Body of pancreas (tissue), 4 donors: ENCODE results near the gene ZNG1B.
"Not testable (repeated sequence)": the region's sequence is repeated elsewhere in the genome, so short reads cannot be mapped to it uniquely, and the experiment has no call there.

Source experiments
- POLR2A ChIP-seq, 3 donors: fragments of 450-650 bp; IDR thresholded peaks; one replicate each; pipeline ENCODE4 v1.6.1; 2016; ENCODE audit warnings: antibody characterized with exemption in 3 of 3, mild to moderate bottlenecking in 2 of 3
- TF ChIP-seq, protein P1 (sequence below), 7 experiments: fragments of 450-650 bp in 4 of 7; fragments of 200-600 bp in 3 of 7; sonication (generic) in 3 of 7; IDR thresholded peaks; one replicate each; pipeline ENCODE4 v1.5.1; 2016 to 2019; ENCODE audit warnings: antibody characterized with exemption in 7 of 7

DNA sequence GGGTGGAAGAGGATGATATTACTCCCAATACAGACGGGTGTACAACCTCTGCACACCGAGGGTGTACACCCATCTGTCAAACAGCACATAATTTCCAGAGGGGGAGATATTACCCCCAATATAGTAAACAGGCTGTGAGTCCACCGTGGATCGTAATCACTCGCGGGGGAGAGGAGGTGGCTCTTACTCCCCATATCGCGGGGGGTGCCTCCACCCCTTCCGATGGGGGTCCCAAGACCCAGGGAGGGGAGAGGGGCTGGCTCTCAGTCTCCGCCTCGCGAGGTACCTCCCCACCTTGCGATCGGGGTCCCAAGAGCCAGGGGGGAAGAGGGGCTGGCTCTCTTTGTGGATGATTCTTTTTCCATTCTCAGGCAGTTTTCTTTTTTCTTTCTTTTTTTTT is 74.4 kb downstream of the ZNG1B start:
- TF ChIP-seq, protein P1, sequence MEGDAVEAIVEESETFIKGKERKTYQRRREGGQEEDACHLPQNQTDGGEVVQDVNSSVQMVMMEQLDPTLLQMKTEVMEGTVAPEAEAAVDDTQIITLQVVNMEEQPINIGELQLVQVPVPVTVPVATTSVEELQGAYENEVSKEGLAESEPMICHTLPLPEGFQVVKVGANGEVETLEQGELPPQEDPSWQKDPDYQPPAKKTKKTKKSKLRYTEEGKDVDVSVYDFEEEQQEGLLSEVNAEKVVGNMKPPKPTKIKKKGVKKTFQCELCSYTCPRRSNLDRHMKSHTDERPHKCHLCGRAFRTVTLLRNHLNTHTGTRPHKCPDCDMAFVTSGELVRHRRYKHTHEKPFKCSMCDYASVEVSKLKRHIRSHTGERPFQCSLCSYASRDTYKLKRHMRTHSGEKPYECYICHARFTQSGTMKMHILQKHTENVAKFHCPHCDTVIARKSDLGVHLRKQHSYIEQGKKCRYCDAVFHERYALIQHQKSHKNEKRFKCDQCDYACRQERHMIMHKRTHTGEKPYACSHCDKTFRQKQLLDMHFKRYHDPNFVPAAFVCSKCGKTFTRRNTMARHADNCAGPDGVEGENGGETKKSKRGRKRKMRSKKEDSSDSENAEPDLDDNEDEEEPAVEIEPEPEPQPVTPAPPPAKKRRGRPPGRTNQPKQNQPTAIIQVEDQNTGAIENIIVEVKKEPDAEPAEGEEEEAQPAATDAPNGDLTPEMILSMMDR (IDR thresholded peaks at IDR 0.05), result not testable (repeated sequence)
- TF ChIP-seq POLR2A (IDR thresholded peaks at IDR 0.05), result not testable (repeated sequence)
